CD8-positive, alpha-beta memory T cell (primary cell): ENCODE measurements around the gene CACNA1B. TPM values are rescaled to one million over a fixed set of nuclear protein-coding genes. Genes with fewer than 3 reads are reported as not detected.

Experiments
- CTCF ChIA-PET: fragments of 350-600 bp; sonication (Branson Sonifier 250); formaldehyde crosslinking; loops from one replicate; lab custom pipeline; 2021; ENCODE audit warnings: antibody characterized with exemption; lab: Charles Lee
- POLR2A ChIA-PET: fragments of 350-600 bp; sonication (Branson Sonifier 250); formaldehyde crosslinking; loops from one replicate; lab custom pipeline; 2021; ENCODE audit warnings: antibody characterized with exemption; lab: Charles Lee
- DNase-seq, 5 donors: peaks; one replicate each; pipeline versions ENCODE4 v3.0.0 to v3.0.0-alpha.2; 2020 to 2022; ENCODE audit warnings: mixed read lengths in 1 of 5
- H3K27ac ChIP-seq: one replicate; pipeline ENCODE4 v1.7.0; 2013; ENCODE audit warnings: low read depth, mild to moderate bottlenecking, low read length, moderate library complexity
- H3K27me3 ChIP-seq: 2 replicates; pipeline ENCODE4 v1.7.0; 2013; ENCODE audit warnings: low read length, mild to moderate bottlenecking; ENCODE audit not compliant: insufficient read depth, poor library complexity, severe bottlenecking
- H3K36me3 ChIP-seq: 2 replicates; pipeline ENCODE4 v1.7.0; 2013; ENCODE audit warnings: mild to moderate bottlenecking, low read length, moderate library complexity; ENCODE audit not compliant: insufficient read depth
- H3K4me1 ChIP-seq: 2 replicates; pipeline ENCODE4 v1.7.0; 2013; ENCODE audit warnings: mild to moderate bottlenecking, low read length, moderate library complexity; ENCODE audit not compliant: insufficient read depth
- H3K4me3 ChIP-seq: 2 replicates; pipeline ENCODE4 v1.7.0; 2013; ENCODE audit warnings: mild to moderate bottlenecking, low read length
- H3K9me3 ChIP-seq: 2 replicates; pipeline ENCODE4 v1.7.0; 2013; ENCODE audit warnings: mild to moderate bottlenecking, low read length
- H3K27ac Mint-ChIP-seq, 8 donors: one replicate each; pipeline ENCODE4 v1.8.0; 2020 to 2021; ENCODE audit warnings: mixed read lengths in 8 of 8, mild to moderate bottlenecking in 6 of 8, inconsistent platforms in 3 of 8, moderate library complexity in 3 of 8
- H3K27me3 Mint-ChIP-seq, 2 donors: one replicate each; pipeline ENCODE4 v1.8.0; 2020 to 2021; ENCODE audit warnings: mixed read lengths in 2 of 2, mild to moderate bottlenecking in 1 of 2, moderate library complexity in 1 of 2
- H3K36me3 Mint-ChIP-seq, 3 donors: one replicate each; pipeline ENCODE4 v1.8.0; 2020 to 2021; ENCODE audit warnings: mixed read lengths in 3 of 3, inconsistent platforms in 1 of 3, mild to moderate bottlenecking in 1 of 3
- H3K4me1 Mint-ChIP-seq, 3 donors: one replicate each; pipeline ENCODE4 v1.8.0; 2020 to 2021; ENCODE audit warnings: mixed read lengths in 3 of 3, inconsistent platforms in 1 of 3, mild to moderate bottlenecking in 1 of 3
- H3K4me3 Mint-ChIP-seq, 7 donors: one replicate each; pipeline ENCODE4 v1.8.0; 2020 to 2021; ENCODE audit warnings: mixed read lengths in 7 of 7, mild to moderate bottlenecking in 6 of 7, moderate library complexity in 4 of 7, inconsistent platforms in 2 of 7
- H3K9me3 Mint-ChIP-seq, 5 donors: one replicate each; pipeline ENCODE4 v1.8.0; 2020 to 2022; ENCODE audit warnings: mixed read lengths in 5 of 5, mild to moderate bottlenecking in 3 of 5, moderate library complexity in 2 of 5, inconsistent platforms in 1 of 5
- polyA plus RNA-seq: library from polyadenylated mRNA; unstranded; fragments of 300-500 nt; fragmentation: Illumina TruSeq; gene quantifications from one replicate; pipeline ENCODE4 v1.2.3, GENCODE V29; 2021
- total RNA-seq, 2 experiments: library from RNA; stranded (reverse); gene quantifications; one replicate each; pipeline ENCODE4 v1.2.3, GENCODE V29; 2021

CACNA1B gene
- total and polyA plus RNA-seq, 3 experiments from 2014 or later = not detected

DNA sequence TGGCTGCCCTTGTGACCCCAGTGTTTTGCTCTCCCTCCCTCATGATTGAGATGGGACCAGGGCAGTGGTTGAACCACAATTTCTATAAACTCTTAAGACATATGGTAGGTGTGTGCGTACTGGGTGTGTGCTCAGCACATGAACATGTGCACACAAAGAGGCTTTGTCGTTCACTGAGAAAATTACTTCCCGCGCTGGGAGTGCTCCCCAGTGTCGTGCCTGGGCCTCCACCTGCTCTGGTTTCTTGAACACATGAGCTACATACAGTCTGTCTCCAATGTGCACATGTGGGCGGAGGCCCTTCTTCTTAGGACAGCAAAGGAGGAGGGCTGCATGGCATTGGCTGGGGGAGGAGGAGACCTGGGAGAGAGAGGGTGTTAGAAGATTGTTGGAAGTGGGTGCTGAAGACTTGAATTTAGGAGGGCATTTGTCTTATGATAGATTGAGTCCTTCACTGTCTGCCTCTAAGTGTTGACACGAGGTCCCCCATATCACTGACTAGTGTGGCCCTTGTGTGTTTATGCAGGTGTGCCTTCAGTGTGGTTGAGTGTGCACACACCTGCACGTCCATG, 170.0 kb downstream of the CACNA1B start:
- Mint-ChIP-seq H3K27me3 (peaks cover 19 to 49% of the 10 kb centered on the region in 2 donors), H3K36me3 (no peaks in the 10 kb centered on the region), H3K27ac (peak overlapping the region in 1 of 8 donors; percentile 57), H3K9me3 (no peaks in the 10 kb centered on the region), H3K4me3 (no peak overlapping the region), H3K4me1 (no peaks in the 10 kb centered on the region)
- ChIA-PET POLR2A (no interaction called here), CTCF (no interaction called here)
- Histone ChIP-seq H3K27me3 (no peaks in the 10 kb centered on the region), H3K9me3 (no peaks in the 10 kb centered on the region), H3K36me3 (no peaks in the 10 kb centered on the region), H3K4me3 (no peak overlapping the region), H3K27ac (no peak overlapping the region), H3K4me1 (no peaks in the 10 kb centered on the region)
- DNase-seq = no peak

DNA sequence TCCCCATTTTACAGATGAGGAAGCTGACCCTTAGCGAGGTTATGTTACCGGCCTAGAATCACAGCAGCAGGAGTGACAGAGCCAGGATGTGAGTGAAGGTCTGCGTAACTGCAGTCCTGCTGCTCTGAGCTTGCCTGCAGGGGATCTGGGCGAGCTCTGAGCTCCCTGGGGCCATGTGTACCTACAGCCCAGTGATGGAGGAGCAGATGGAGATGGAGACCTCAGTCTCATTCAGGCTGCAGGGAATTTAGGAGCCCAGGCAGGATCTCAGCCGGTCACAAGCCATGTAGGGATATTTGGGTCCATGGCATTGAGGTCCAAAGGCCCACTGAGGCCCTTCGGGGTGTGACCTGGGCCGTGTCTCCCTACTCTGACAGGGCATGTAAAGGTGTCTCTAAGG, 170.6 kb downstream of the CACNA1B start:
- ChIA-PET CTCF (no interaction called here), POLR2A (no interaction called here)
- Histone ChIP-seq H3K4me3 (no peak overlapping the region), H3K27ac (no peak overlapping the region), H3K9me3 (no peaks in the 10 kb centered on the region), H3K36me3 (no peaks in the 10 kb centered on the region), H3K4me1 (no peaks in the 10 kb centered on the region), H3K27me3 (no peaks in the 10 kb centered on the region)
- no peak overlapping the region for H3K4me3 Mint-ChIP-seq
- H3K27ac Mint-ChIP-seq = no peak overlapping the region
- peaks cover 14 to 44% of the 10 kb centered on the region in 2 donors for H3K27me3 Mint-ChIP-seq
- no peaks in the 10 kb centered on the region for H3K36me3 Mint-ChIP-seq
- no peaks in the 10 kb centered on the region for H3K4me1 Mint-ChIP-seq
- no peak for DNase-seq
- no peaks in the 10 kb centered on the region for H3K9me3 Mint-ChIP-seq

DNA sequence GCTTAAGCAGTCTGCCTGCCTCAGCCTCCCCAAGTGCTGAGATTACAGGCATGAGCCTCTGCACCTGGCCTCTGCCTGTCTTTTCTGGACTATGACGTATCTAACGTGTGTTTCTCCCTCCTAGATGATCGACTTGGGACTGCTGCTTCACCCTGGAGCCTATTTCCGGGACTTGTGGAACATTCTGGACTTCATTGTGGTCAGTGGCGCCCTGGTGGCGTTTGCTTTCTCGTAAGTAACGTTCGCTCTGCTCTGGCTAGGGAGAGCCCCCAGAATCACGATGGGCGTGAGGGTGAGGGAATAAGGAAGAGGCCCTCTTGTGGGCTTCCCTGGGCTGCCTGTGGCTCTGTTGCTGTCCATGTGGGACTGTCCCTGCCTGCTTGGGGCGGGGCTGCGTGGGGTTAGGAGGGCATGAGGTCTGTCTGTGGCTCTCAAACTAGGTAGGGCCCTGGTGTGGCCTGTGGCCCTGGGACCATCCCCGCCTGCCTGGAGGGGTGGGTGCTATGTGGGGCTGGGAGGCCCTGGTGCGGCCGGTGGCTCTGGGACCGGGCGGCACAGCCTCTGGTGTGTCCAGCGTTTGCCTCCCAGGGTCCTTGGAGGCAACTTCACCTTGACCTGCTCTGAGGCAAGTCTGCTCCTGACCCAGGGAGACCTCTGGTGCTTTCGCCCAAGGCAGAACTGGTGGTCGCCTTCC, 171.7 kb downstream of the CACNA1B start:
- Mint-ChIP-seq H3K9me3 (no peaks in the 10 kb centered on the region), H3K27ac (peak overlapping the region in 1 of 8 donors; percentile 79), H3K4me3 (no peak overlapping the region), H3K27me3 (peaks cover 12 to 46% of the 10 kb centered on the region in 2 donors), H3K4me1 (no peaks in the 10 kb centered on the region), H3K36me3 (no peaks in the 10 kb centered on the region)
- no peaks in the 10 kb centered on the region for H3K4me1 ChIP-seq
- H3K9me3 ChIP-seq = no peaks in the 10 kb centered on the region
- CTCF ChIA-PET = no interaction called here
- H3K27me3 ChIP-seq = no peaks in the 10 kb centered on the region
- no peak overlapping the region for H3K4me3 ChIP-seq
- no peak for DNase-seq
- POLR2A ChIA-PET = no interaction called here
- no peaks in the 10 kb centered on the region for H3K36me3 ChIP-seq
- no peak overlapping the region for H3K27ac ChIP-seq

GRCh38 chr9:138049779-138050471, 172.3 kb downstream of the CACNA1B start:
- Histone ChIP-seq H3K9me3 (no peaks in the 10 kb centered on the region), H3K27ac (no peak overlapping the region), H3K4me3 (no peak overlapping the region), H3K27me3 (no peaks in the 10 kb centered on the region), H3K36me3 (no peaks in the 10 kb centered on the region), H3K4me1 (no peaks in the 10 kb centered on the region)
- Mint-ChIP-seq H3K36me3 (no peaks in the 10 kb centered on the region), H3K9me3 (no peaks in the 10 kb centered on the region), H3K27me3 (peaks cover 11 to 45% of the 10 kb centered on the region in 2 donors), H3K4me3 (no peak overlapping the region), H3K27ac (peak overlapping the region in 1 of 8 donors; percentile 79), H3K4me1 (no peaks in the 10 kb centered on the region)
- ChIA-PET CTCF (no interaction called here), POLR2A (no interaction called here)
- no peak for DNase-seq

DNA sequence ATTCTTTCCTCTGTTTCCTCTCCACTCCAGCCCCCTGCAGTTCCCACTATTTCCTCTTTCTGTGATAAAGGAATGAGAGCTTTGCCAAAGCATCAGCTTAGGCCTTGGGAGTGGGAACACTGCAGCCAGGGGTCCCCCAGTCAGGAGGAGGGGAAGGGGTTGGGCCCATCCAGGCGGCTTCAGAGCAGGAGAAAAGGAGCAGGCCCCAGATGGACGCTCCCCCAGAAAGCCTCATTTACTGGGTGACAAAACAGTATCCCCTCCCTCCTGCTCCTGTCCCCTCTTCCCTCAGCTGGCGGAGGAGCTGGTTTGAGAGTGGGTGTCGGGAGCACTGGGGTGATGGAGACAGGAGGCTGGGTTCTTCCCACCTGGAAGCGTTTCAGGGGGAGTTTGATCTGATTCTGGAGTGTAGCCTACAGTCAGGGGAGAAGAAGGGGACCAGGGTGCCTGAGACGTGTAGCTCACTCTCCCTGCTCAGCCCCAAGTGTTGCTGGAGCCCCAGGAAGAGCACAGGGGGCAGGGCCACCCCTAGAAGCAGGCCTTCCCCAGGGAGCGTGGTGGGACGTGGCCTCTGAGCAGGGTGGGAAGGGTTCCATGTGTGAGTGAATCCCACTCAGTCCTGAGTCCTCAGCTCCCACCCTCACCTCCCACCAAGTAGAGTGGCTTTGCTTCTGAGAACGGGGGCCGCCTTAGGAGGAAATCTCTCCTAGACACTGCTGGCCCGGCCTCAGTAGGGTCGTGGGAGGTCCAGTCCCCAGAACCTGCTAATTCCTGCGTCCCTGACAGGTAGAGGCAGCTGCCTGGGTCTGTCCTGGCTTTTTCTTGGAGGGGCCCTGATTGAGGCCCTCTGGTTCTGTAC, 173.1 kb downstream of the CACNA1B start:
- no peaks in the 10 kb centered on the region for H3K9me3 ChIP-seq
- no peaks in the 10 kb centered on the region for H3K4me1 ChIP-seq
- H3K27me3 Mint-ChIP-seq = peaks cover 11 to 38% of the 10 kb centered on the region in 2 donors
- H3K4me3 ChIP-seq = no peak overlapping the region
- no peaks in the 10 kb centered on the region for H3K9me3 Mint-ChIP-seq
- no peak overlapping the region for H3K27ac Mint-ChIP-seq
- no peak overlapping the region for H3K27ac ChIP-seq
- H3K36me3 ChIP-seq = no peaks in the 10 kb centered on the region
- ChIA-PET CTCF (no interaction called here), POLR2A (no interaction called here)
- H3K36me3 Mint-ChIP-seq = no peaks in the 10 kb centered on the region
- no peaks in the 10 kb centered on the region for H3K27me3 ChIP-seq
- H3K4me3 Mint-ChIP-seq = no peak overlapping the region
- DNase-seq = no peak
- H3K4me1 Mint-ChIP-seq = no peaks in the 10 kb centered on the region

- Mint-ChIP-seq H3K9me3 (no peaks in the 10 kb centered on the region), H3K4me3 (no peak overlapping the region), H3K4me1 (no peaks in the 10 kb centered on the region), H3K36me3 (no peaks in the 10 kb centered on the region), H3K27ac (peak overlapping the region in 1 of 8 donors; percentile 77), H3K27me3 (peaks cover 11 to 37% of the 10 kb centered on the region in 2 donors)
- POLR2A ChIA-PET = no interaction called here
- Histone ChIP-seq H3K4me3 (no peak overlapping the region), H3K27me3 (no peaks in the 10 kb centered on the region), H3K27ac (no peak overlapping the region), H3K9me3 (no peaks in the 10 kb centered on the region), H3K36me3 (no peaks in the 10 kb centered on the region), H3K4me1 (no peaks in the 10 kb centered on the region)
- DNase-seq = no peak
- CTCF ChIA-PET = no interaction called here
Measured at GRCh38 chr9:138051586-138052321, 174.2 kb downstream of the CACNA1B start.

- Mint-ChIP-seq H3K9me3 (no peaks in the 10 kb centered on the region), H3K36me3 (no peaks in the 10 kb centered on the region), H3K4me3 (no peak overlapping the region), H3K27me3 (peaks cover 11 to 37% of the 10 kb centered on the region in 2 donors), H3K27ac (no peak overlapping the region), H3K4me1 (no peaks in the 10 kb centered on the region)
- H3K27me3 ChIP-seq = no peaks in the 10 kb centered on the region
- no peak overlapping the region for H3K27ac ChIP-seq
- H3K4me3 ChIP-seq = no peak overlapping the region
- ChIA-PET CTCF (no interaction called here), POLR2A (no interaction called here)
- no peak for DNase-seq
- H3K9me3 ChIP-seq = no peaks in the 10 kb centered on the region
- no peaks in the 10 kb centered on the region for H3K36me3 ChIP-seq
- H3K4me1 ChIP-seq = no peaks in the 10 kb centered on the region
Measured at GRCh38 chr9:138052322-138052615, 174.7 kb downstream of the CACNA1B start.
